ENCODE measurements around the gene CACFD1.

GRCh38 chr9:133457233-133457632, 2.5 kb upstream of the CACFD1 start:
- TF ChIP-seq, protein P1, sequence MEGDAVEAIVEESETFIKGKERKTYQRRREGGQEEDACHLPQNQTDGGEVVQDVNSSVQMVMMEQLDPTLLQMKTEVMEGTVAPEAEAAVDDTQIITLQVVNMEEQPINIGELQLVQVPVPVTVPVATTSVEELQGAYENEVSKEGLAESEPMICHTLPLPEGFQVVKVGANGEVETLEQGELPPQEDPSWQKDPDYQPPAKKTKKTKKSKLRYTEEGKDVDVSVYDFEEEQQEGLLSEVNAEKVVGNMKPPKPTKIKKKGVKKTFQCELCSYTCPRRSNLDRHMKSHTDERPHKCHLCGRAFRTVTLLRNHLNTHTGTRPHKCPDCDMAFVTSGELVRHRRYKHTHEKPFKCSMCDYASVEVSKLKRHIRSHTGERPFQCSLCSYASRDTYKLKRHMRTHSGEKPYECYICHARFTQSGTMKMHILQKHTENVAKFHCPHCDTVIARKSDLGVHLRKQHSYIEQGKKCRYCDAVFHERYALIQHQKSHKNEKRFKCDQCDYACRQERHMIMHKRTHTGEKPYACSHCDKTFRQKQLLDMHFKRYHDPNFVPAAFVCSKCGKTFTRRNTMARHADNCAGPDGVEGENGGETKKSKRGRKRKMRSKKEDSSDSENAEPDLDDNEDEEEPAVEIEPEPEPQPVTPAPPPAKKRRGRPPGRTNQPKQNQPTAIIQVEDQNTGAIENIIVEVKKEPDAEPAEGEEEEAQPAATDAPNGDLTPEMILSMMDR (IDR thresholded peaks at IDR 0.05; ENCODE audit: low read depth, low read length, poor library complexity, severe bottlenecking) = no peak
- no peak for TF ChIP-seq EZH2phosphoT487 (IDR thresholded peaks at IDR 0.05; ENCODE audit: borderline replicate concordance, low read length)

All from DOHH2 (cell line).